Activated CD4-positive, alpha-beta T cell treated with anti-CD3 and anti-CD28 coated beads, Interleukin-10, Interleukin-2, amounts not matched to agents 100 ng/mL and 50 ng/mL, durations not matched to agents 16 hours and 8 hours (primary cell): ENCODE results near the gene AFP.

Experiments
- DNase-seq: peaks from one replicate; pipeline ENCODE4 v3.0.0-alpha.2; 2020

AFP gene

GRCh38 chr4:73470728-73471127 is 34.7 kb downstream of the AFP start:
- no peak for DNase-seq

GRCh38 chr4:73477176-73477575 is 41.2 kb downstream of the AFP start:
- DNase-seq, result no peak

- no peak for DNase-seq
These were observed 43.3 kb downstream of the AFP start for GRCh38 chr4:73479323-73479722.

GRCh38 chr4:73481358-73481757 is 45.3 kb downstream of the AFP start, which contains the start of gene AFM:
AFM (plus strand) TSS chr4:73481745; CDS start chr4:73481776, 31 bp downstream.
- no peak for DNase-seq

- DNase-seq, result no peak
These were observed 49.1 kb downstream of the AFP start for GRCh38 chr4:73485085-73485484.

GRCh38 chr4:73485596-73485995 is 49.6 kb downstream of the AFP start:
- no peak for DNase-seq

- DNase-seq, result no peak
These were observed 50.5 kb downstream of the AFP start for GRCh38 chr4:73486497-73486896.

GRCh38 chr4:73487233-73487632 is 51.2 kb downstream of the AFP start:
- DNase-seq, result no peak

GRCh38 chr4:73499996-73500765 is 64.2 kb downstream of the AFP start:
- no peak for DNase-seq

GRCh38 chr4:73501664-73502265 is 65.7 kb downstream of the AFP start:
- no peak for DNase-seq

- DNase-seq, result no peak
These were observed 69.5 kb downstream of the AFP start for GRCh38 chr4:73505567-73505966.
